HG02884 (cell line): ENCODE data around the gene DNAJA3.

Experiments used
- ATAC-seq: cut with Tn5 transposase; IDR thresholded peaks from one replicate; pipeline ENCODE4 v1.9.1; 2021; ENCODE audit warnings: mild to moderate bottlenecking, moderate library complexity; ENCODE audit not compliant: unreplicated experiment

The DNAJA3 gene

GRCh38 chr16:4433228-4433627, 7.6 kb downstream of the DNAJA3 start:
- no peak for ATAC-seq

- no peak for ATAC-seq
Observed at GRCh38 chr16:4433914-4434787, 8.5 kb downstream of the DNAJA3 start.

GRCh38 chr16:4435337-4436067, 9.8 kb downstream of the DNAJA3 start:
- ATAC-seq, result no peak

- ATAC-seq, result no peak
Observed at GRCh38 chr16:4437366-4437765, 11.7 kb downstream of the DNAJA3 start.

- ATAC-seq, result no peak
Observed at GRCh38 chr16:4442371-4442770, 16.7 kb downstream of the DNAJA3 start.

GRCh38 chr16:4443271-4443670, 17.6 kb downstream of the DNAJA3 start:
- no peak for ATAC-seq

- ATAC-seq, result no peak
Observed at GRCh38 chr16:4443986-4444385, 18.3 kb downstream of the DNAJA3 start.

GRCh38 chr16:4450430-4450829, 24.8 kb downstream of the DNAJA3 start:
- no peak for ATAC-seq

- ATAC-seq, result no peak
Observed at GRCh38 chr16:4450931-4451519, 25.4 kb downstream of the DNAJA3 start.

GRCh38 chr16:4452674-4453073, 27.0 kb downstream of the DNAJA3 start:
- ATAC-seq, result no peak

- no peak for ATAC-seq
Observed at GRCh38 chr16:4454623-4455022, 29.0 kb downstream of the DNAJA3 start.

- no peak for ATAC-seq
Observed at GRCh38 chr16:4455081-4455480, 29.4 kb downstream of the DNAJA3 start.

- ATAC-seq, result no peak
Observed at GRCh38 chr16:4455951-4456350, 30.3 kb downstream of the DNAJA3 start.

GRCh38 chr16:4460936-4461249, 35.2 kb downstream of the DNAJA3 start:
- no peak for ATAC-seq

GRCh38 chr16:4461250-4462085, 35.8 kb downstream of the DNAJA3 start:
- no peak for ATAC-seq

GRCh38 chr16:4463522-4464163, 38.0 kb downstream of the DNAJA3 start:
- no peak for ATAC-seq

- no peak for ATAC-seq
Observed at GRCh38 chr16:4465977-4466779, 40.5 kb downstream of the DNAJA3 start.

GRCh38 chr16:4467916-4468315, 42.2 kb downstream of the DNAJA3 start:
- no peak for ATAC-seq

GRCh38 chr16:4468972-4469371, 43.3 kb downstream of the DNAJA3 start:
- no peak for ATAC-seq

- ATAC-seq, result no peak
Observed at GRCh38 chr16:4471869-4472268, 46.2 kb downstream of the DNAJA3 start.
